Testis (tissue), 3 donors: ENCODE measurements around the gene ELK4. TPM values are rescaled to one million over a fixed set of nuclear protein-coding genes. Genes with fewer than 3 reads are reported as not detected.

ENCODE experiments used
- DNase-seq: peaks from one replicate; pipeline ENCODE4 v3.0.0-alpha.2; 2019
- H3K27ac ChIP-seq, 2 donors: fragments of 200-600 bp; sonication (generic); one replicate each; pipeline ENCODE4 v1.5.1; 2019
- H3K27me3 ChIP-seq: fragments of 200-600 bp; sonication (generic); one replicate; pipeline ENCODE4 v1.5.1; 2019
- H3K36me3 ChIP-seq: fragments of 200-600 bp; sonication (generic); one replicate; pipeline ENCODE4 v1.5.1; 2017; ENCODE audit warnings: low read depth; ENCODE audit errors: missing control alignments
- H3K4me1 ChIP-seq: fragments of 200-600 bp; sonication (generic); one replicate; pipeline ENCODE4 v1.5.1; 2019
- H3K4me3 ChIP-seq, 2 donors: fragments of 200-600 bp; sonication (generic); one replicate each; pipeline ENCODE4 v1.5.1; 2017 to 2019
- H3K9me3 ChIP-seq: fragments of 200-600 bp; sonication (generic); one replicate; pipeline ENCODE4 v1.5.1; 2017
- POLR2A ChIP-seq: fragments of 450-650 bp; IDR thresholded peaks from one replicate; pipeline ENCODE4 v1.6.1; 2017; ENCODE audit warnings: antibody characterized with exemption, mild to moderate bottlenecking, moderate library complexity
- WGBS, 2 donors: methylation state at CpG; one replicate each; pipeline ENCODE4 v1.1.5; 2018; 5-methylcytosine and 5-hydroxymethylcytosine counted together
- intact Hi-C: fragments of 100-400 bp; cut with DNase I; formaldehyde crosslinking; loops from one replicate; pipeline ENCODE4 v1.15.1; 2023; ENCODE audit warnings: low total_unique reads
- polyA plus RNA-seq: library from polyadenylated mRNA; stranded (reverse); fragments of 350-450 nt; fragmentation: Illumina TruSeq; extraction: RNeasy Lipid Tissue Mini Kit (QIAGEN cat#74804); gene quantifications from one replicate; pipeline ENCODE4 v1.2.3, GENCODE V29; 2014; ENCODE audit warnings: low read depth, low replicate concordance; ENCODE audit not compliant: insufficient read depth
- total RNA-seq, 2 donors: library from RNA; depleted of rRNA; stranded (reverse); fragments of >200 nt; gene quantifications; one replicate each; pipeline ENCODE4 v1.2.3, GENCODE V29; 2016
- TF ChIP-seq, protein P1 (sequence below), 3 experiments: fragments of 450-650 bp in 2 of 3; fragments of 200-600 bp in 1 of 3; sonication (generic) in 1 of 3; IDR thresholded peaks; one replicate each; pipeline ENCODE4 v1.5.1; 2016 to 2019; ENCODE audit warnings: antibody characterized with exemption in 3 of 3, mild to moderate bottlenecking in 2 of 3, moderate library complexity in 1 of 3

Gene ELK4
- total and polyA plus RNA-seq, 3 donors from 2014 or later, result 20.4 to 25.4 (median 20.5) TPM

DNA sequence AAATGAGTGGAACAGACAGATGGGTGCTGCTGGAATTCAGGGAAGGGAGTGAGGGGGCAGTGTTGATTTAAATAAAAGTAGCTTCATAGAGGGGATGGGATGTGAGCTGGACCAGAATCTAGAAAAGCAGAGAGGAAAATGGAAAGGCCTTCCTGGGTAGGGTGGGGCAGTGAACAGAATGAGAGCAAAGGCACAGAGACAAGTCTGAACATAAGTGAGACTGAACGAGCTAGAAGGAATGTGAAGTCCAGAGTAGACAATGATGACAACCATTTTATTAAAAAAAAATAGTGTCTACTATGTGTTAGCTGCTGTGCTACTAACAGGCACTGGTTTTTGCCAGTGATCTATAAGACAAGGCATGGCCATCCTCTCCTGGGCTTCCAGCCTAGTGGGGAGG is 36.0 kb downstream of the ELK4 start:
- H3K4me3 ChIP-seq, result no peak overlapping the region
- peaks cover 18% of the 10 kb centered on the region for H3K4me1 ChIP-seq
- DNase-seq, result no peak
- no peaks in the 10 kb centered on the region for H3K27me3 ChIP-seq
- H3K9me3 ChIP-seq, result no peaks in the 10 kb centered on the region
- 86 to 87% methylated on average over 1 of the region's 1 CpG for WGBS, 2 donors
- intact Hi-C loops, result no loop called here
- H3K36me3 ChIP-seq, result no peaks in the 10 kb centered on the region
- TF ChIP-seq, protein P1, sequence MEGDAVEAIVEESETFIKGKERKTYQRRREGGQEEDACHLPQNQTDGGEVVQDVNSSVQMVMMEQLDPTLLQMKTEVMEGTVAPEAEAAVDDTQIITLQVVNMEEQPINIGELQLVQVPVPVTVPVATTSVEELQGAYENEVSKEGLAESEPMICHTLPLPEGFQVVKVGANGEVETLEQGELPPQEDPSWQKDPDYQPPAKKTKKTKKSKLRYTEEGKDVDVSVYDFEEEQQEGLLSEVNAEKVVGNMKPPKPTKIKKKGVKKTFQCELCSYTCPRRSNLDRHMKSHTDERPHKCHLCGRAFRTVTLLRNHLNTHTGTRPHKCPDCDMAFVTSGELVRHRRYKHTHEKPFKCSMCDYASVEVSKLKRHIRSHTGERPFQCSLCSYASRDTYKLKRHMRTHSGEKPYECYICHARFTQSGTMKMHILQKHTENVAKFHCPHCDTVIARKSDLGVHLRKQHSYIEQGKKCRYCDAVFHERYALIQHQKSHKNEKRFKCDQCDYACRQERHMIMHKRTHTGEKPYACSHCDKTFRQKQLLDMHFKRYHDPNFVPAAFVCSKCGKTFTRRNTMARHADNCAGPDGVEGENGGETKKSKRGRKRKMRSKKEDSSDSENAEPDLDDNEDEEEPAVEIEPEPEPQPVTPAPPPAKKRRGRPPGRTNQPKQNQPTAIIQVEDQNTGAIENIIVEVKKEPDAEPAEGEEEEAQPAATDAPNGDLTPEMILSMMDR (IDR thresholded peaks at IDR 0.05), result no peak
- no peak for TF ChIP-seq POLR2A
- no peak overlapping the region for H3K27ac ChIP-seq

DNA sequence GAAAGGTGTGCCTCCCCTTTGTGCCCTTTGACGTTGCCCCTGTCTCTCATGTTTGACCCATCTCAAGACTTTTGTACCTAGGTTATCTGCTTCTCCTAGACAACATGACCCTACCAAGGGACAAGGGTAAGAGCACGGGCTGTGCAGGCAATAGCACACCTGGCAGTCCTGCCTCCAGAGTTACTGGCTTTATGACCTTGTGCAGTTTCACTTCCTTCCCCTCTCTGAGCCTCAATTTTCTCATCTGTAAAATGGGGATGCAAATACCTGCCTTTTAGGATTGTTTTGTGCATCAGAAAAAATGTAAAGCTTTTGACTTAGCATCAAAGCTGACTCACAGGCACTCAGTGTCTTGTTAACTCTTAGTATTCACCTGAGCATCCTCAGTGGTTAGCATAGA is 36.4 kb downstream of the ELK4 start:
- intact Hi-C loops, result no loop called here

DNA sequence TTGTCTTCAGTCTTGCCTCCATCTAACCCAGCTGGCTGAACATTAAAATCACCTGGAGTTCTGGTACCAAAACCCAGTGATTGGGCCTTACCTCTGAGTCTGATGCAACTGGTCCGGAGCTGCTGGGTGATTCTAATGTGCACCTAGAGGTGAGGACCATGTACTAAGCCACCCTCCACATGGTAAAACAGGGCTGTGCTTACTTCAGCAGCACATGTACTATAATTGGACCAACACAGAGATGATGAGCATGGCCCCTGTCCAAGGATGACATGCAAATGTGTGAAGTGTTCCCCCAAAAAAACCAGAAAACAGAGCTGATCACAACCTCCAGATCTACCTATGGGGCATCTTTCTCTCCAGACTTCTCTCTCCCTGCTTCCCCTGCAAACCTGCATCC is 37.0 kb downstream of the ELK4 start:
- intact Hi-C loops, result no loop called here
- DNase-seq, result no peak
- no peaks in the 10 kb centered on the region for H3K9me3 ChIP-seq
- no peak for TF ChIP-seq POLR2A
- TF ChIP-seq, protein P1 (IDR thresholded peaks at IDR 0.05), result no peak
- H3K4me3 ChIP-seq, result no peak overlapping the region
- peaks cover 16% of the 10 kb centered on the region for H3K4me1 ChIP-seq
- WGBS, 2 donors, result 91 to 100% methylated on average over 1 of the region's 1 CpG
- H3K27me3 ChIP-seq, result no peaks in the 10 kb centered on the region
- no peaks in the 10 kb centered on the region for H3K36me3 ChIP-seq
- H3K27ac ChIP-seq, result no peak overlapping the region

More for the DNA sequence above, 36.4 kb downstream of the ELK4 start:
- DNase-seq, result no peak
- peaks cover 18% of the 10 kb centered on the region for H3K4me1 ChIP-seq
- H3K4me3 ChIP-seq, result no peak overlapping the region
- no peaks in the 10 kb centered on the region for H3K9me3 ChIP-seq
- H3K27ac ChIP-seq, result no peak overlapping the region
- TF ChIP-seq, protein P1 (IDR thresholded peaks at IDR 0.05), result no peak
- TF ChIP-seq POLR2A, result no peak
- no peaks in the 10 kb centered on the region for H3K27me3 ChIP-seq
- no peaks in the 10 kb centered on the region for H3K36me3 ChIP-seq
- 72 to 78% methylated on average over 2 of the region's 2 CpGs for WGBS, 2 donors

DNA sequence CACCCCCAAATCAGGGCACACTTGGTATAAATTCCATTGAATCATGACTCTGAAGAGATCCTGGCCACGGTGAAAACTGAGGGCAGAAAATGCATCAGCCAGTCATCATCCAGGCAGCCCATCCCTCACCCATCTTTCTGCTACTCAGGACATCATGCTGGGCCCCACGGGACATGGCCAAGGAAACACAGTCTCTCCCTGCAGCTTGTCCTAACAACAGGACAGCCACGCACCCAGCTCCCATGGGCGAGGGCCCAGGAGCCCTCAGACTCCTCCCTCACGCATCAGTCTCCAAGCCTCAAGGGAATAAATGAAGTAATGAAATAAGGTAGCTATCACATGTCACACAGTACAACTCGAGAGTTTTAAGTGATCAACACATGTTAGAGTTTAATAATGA is 37.8 kb downstream of the ELK4 start:
- intact Hi-C loops, result no loop called here
- DNase-seq, result no peak
- no peaks in the 10 kb centered on the region for H3K9me3 ChIP-seq
- no peaks in the 10 kb centered on the region for H3K27me3 ChIP-seq
- no peaks in the 10 kb centered on the region for H3K36me3 ChIP-seq
- H3K4me3 ChIP-seq, result no peak overlapping the region
- H3K27ac ChIP-seq, result no peak overlapping the region
- TF ChIP-seq POLR2A, result no peak
- TF ChIP-seq, protein P1 (IDR thresholded peaks at IDR 0.05), result no peak
- H3K4me1 ChIP-seq, result peaks cover 10% of the 10 kb centered on the region
- WGBS, 2 donors, result 62 to 64% methylated on average over 6 of the region's 6 CpGs

DNA sequence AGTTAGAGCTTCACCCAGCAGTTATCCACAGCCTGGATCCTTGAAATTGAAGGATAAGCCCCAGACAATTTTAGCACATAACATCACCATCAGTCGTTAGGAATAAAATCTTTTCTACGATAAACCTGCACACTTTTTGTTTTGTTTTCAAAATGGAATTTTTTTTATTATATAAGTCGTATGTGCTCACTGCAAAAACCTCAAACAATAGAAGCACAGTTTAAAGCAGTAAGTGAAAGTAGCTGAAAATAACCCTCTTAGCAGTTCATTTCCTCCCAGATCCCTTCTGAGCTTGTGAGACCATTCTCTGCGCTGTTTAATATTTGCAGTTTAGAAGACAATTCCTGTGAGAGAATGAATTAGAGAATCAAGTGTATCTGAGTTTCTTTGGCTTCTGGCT is 38.3 kb downstream of the ELK4 start:
- Histone ChIP-seq H3K4me3 (no peak overlapping the region), H3K9me3 (no peaks in the 10 kb centered on the region), H3K4me1 (peaks cover 5% of the 10 kb centered on the region), H3K27me3 (no peaks in the 10 kb centered on the region), H3K27ac (no peak overlapping the region), H3K36me3 (no peaks in the 10 kb centered on the region)
- no peak for DNase-seq
- intact Hi-C loops, result no loop called here
- TF ChIP-seq, protein P1 (IDR thresholded peaks at IDR 0.05), result no peak
- TF ChIP-seq POLR2A, result no peak
- WGBS, 2 donors, result 66 to 74% methylated on average over 4 of the region's 4 CpGs
